Choroid plexus epithelial cell (primary cell): ENCODE data around the gene PLSCR5.

ENCODE experiments used
- DNase-seq: peaks from one replicate; pipeline ENCODE4 v3.0.0-alpha.2; 2010; ENCODE audit warnings: low read depth
- H3K4me3 ChIP-seq: 2 replicates; pipeline ENCODE4 v1.5.1; 2011; ENCODE audit warnings: low read depth, mild to moderate bottlenecking, control low read depth, low read length, moderate library complexity
- CTCF ChIP-seq: conservative IDR thresholded peaks from 2 replicates; pipeline ENCODE4 v1.5.1; 2011; ENCODE audit warnings: low read depth, mild to moderate bottlenecking, control low read depth, inconsistent platforms, low read length, moderate library complexity

PLSCR5 gene

DNA sequence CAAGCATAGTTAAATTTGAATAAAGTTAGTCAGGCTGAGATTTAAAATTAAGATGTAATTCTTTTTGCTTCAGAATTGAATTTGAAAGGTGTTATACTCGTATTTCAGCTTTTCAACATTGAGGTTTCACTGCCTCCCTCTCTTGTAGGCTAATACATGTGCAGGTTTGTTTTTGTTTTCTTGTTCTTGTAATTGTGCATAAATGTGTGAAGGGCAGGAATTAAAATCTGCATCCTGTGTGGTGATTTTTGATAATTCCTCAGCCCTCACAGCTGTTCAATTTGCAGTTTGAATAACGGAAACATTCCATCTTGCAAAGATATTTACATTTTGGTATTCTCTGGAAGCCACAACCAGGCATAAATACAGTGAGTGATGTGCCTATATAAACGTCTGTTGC, 35.8 kb downstream of the PLSCR5 start:
- no peak overlapping the region for H3K4me3 ChIP-seq
- TF ChIP-seq CTCF: no peak
- no peak for DNase-seq

DNA sequence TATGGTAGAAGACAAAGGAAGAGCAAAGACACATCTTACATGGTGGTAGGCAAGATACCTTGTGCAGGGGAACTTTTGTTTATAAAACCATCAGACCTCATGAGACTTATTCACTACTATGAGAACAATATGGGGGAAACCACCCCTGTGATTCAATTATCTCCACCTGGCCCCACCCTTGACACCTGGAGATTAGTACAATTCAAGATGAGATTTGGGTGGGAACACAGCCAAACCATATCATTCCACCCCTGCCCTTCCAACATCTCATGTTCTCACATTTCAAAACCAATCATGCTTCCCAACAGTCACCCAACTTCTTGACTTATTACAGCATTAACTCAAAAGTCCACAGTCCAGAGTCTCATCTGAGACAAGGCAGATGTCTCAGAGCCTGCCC, 39.0 kb downstream of the PLSCR5 start:
- no peak for DNase-seq
- H3K4me3 ChIP-seq: no peak overlapping the region
- TF ChIP-seq CTCF: no peak

GRCh38 chr3:146561879-146562278, 43.3 kb downstream of the PLSCR5 start:
- H3K4me3 ChIP-seq: no peak overlapping the region
- TF ChIP-seq CTCF: no peak
- no peak for DNase-seq

DNA sequence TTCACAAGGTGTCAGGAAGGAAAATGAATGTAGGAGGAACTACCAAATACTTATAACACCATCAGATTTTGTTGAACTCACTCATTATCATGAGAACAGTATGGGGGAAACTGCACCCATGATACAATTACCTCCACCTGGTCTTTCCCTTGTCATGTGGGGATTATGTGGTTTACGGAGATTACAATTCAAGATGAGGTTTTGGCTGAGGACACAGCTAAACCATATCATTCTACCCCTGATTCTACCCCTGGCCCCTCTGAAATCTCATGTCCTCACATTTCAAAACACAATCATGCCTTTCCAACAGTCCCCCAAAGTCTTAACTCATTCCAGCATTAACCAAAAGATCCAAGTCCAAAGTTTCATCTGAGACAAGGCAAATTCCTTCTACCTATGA, 43.7 kb downstream of the PLSCR5 start:
- H3K4me3 ChIP-seq: no peak overlapping the region

GRCh38 chr3:146560678-146561077, 44.5 kb downstream of the PLSCR5 start:
- TF ChIP-seq CTCF: no peak
- no peak for DNase-seq
- H3K4me3 ChIP-seq: no peak overlapping the region

More for the DNA sequence above, 43.7 kb downstream of the PLSCR5 start:
- no peak for TF ChIP-seq CTCF
- no peak for DNase-seq

DNA sequence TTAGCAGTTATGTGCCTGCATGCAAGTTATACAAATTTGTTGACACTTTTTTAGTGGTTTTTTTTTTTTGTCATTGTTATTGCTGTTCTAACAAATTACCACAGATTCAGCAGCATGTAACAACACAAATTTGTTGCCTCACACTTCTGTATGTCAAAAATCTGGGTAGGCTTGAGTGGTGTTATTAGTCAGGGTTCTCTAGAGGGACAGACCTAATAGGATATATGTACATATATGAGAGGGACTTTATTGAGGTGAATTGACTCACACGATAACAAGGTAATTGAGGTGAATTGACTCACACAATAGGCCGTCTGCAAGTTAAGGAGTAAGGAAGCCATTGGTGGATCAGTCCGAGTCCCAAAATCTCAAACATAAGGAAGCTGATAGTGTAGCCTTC, 45.8 kb downstream of the PLSCR5 start:
- DNase-seq: no peak
- no peak for TF ChIP-seq CTCF
- H3K4me3 ChIP-seq: no peak overlapping the region

DNA sequence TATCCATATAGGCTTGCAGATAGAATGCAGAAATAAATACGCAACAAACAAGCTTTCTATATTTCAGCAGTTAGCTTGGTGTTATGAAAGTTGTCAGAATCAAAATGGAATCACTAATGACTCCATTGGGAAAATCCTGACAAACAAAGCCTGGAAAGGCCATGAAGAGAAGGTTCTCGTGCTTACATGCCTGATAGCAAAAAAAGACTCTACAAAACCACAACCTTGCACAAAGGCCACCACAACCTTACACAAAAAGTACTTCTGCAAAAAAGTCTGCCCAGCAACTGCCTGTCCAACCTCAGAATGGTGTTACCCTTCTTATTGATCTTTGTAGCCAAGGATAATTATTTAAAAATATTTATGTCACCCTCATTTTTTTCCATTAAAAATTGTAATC, 46.4 kb downstream of the PLSCR5 start:
- no peak overlapping the region for H3K4me3 ChIP-seq
- TF ChIP-seq CTCF: no peak
- no peak for DNase-seq
